DMS53 treated with DMSO at 0.1 percent for 48 hours (cell line): Measurements from ENCODE around the gene ARHGAP20.
A peak's percentile ranks its signal among the peaks of the same experiment; 100 is the strongest.

Experiments
- DNase-seq: peaks from one replicate; lab custom pipeline; 2025; ENCODE audit not compliant: unreplicated experiment; lab: John Stamatoyannopoulos, UW

ARHGAP20 gene

DNA sequence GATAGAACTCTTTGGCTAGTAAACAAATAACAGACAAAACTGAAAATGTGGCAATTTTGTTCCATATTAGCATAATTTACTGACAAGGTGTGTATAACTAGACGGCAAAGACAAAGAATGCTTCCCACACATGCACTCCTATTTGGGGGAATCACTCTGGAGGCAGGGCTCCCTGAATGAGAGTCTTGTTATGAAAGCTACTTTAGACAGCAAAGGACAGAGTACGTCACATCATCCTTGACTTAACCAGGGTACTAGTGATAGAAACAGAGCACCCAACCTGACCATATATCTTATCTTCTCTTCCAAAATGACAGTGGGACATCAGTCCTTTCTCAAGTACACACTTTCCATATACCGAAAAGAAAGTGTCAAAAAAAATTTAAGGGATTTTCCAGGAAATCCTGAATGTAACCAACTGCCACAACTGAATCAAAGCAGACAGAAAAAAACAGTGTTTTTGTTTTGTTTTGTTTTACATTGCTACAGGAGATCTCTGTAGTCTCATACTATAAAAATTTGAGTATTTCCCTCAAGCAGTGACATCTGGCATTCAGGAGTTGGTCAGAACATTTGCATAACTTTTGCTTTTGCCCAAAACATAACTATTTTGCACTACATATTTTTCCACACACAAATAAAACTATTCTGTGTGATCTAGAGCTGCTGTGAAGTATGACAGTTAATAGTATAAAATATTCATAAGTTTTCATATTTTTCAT is 98.9 kb downstream of the ARHGAP20 start:
- DNase-seq: no peak

DNA sequence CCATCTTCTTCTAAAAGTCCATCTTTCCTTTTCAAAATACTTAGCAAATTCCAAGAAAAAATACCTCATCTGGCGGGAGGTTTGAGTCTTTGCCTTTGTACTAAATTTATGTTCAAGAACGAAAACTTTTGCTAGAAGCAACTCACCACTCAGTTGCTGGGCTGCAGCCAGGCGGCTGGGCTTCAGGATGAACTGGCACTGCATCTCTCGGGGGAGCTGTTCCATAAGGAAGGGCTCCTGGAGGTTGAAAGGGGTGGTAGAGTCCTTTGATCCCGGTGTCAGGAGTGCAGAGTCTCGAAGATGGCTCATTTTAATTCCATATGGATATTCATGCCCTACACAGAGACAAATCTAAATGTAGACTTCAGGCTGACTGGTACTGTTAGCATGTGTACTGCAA is 105.8 kb downstream of the ARHGAP20 start:
- DNase-seq: no peak

DNA sequence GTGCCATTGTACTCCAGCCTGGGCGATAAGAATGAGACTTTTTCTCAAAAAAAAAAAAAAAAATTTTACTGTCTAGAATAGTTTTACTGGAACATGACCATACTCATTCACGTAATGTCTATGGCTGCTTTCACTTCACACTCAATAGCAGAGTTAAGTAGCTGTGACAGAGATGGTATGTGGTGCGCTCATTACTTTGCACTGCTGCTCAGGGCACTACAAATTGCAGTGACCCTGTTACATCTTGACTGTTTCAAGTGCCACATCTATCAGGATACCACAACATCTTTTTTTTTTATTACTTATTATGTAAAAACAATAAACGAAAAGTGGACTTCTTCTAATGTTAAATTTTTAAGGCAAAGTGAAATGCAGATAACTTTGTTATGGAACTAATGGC is 110.3 kb downstream of the ARHGAP20 start:
- peak; percentile 64 for DNase-seq

DNA sequence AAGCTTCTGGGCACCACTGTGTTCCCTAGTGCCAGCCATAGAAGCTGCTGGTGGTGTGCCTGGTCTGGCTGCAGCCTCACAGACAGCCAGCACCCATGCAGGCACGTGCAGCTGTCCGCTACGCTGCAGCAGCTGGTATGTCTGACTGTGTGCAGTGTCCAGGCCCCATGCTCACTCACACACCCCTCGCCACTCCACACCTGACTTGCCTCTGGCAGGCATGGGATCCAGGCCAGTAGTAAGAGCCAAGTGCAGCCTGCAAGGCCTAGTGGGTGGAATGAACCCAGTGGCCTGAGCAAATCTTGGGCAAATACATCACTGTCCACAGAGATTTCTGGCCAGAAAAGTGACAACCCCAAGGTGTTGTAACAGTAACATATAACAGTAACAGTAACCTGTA is 111.9 kb downstream of the ARHGAP20 start:
- no peak for DNase-seq

- no peak for DNase-seq
These were observed 113.0 kb downstream of the ARHGAP20 start for GRCh38 chr11:110599207-110599606.

- no peak for DNase-seq
These were observed 113.5 kb downstream of the ARHGAP20 start for GRCh38 chr11:110598725-110599124.

DNA sequence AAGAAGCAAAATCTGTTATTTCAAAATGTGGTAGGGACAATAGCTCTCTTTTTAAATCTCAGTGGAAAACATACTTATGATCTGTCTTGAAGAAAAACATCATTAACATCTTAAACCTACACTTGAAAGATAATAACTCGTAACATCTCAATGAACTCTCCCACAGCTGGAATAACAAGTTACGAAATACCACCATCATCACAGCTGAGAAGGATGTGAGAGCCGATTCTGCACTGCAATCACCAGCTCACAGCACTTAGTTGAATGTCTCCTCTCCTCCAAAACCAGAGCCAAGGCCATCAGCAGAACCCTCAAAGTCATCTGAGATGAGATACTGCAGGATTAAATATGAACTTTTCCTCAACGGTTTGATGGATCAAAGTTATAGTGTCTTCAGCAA is 124.3 kb downstream of the ARHGAP20 start:
- DNase-seq: no peak

DNA sequence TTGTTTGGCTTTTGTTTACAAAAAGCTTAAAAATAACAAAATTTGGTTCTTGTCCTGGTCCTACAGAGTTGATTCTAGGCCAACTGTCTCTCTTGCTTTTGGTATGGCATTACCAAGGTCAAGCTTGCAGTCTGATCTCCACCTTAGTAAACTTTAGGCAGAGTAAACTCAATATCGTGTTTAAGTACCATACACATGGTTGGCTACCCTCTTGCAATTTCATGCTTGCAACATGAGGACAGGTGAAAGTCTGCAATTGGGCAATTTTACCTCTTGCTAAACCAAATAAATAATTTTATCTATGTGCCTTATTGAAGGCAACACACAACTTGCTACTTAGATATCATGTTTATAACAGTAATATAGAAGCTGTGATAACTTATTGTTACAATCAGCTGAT is 125.1 kb downstream of the ARHGAP20 start:
- no peak for DNase-seq

- DNase-seq: no peak
These were observed 128.1 kb downstream of the ARHGAP20 start for GRCh38 chr11:110584150-110584549.

DNA sequence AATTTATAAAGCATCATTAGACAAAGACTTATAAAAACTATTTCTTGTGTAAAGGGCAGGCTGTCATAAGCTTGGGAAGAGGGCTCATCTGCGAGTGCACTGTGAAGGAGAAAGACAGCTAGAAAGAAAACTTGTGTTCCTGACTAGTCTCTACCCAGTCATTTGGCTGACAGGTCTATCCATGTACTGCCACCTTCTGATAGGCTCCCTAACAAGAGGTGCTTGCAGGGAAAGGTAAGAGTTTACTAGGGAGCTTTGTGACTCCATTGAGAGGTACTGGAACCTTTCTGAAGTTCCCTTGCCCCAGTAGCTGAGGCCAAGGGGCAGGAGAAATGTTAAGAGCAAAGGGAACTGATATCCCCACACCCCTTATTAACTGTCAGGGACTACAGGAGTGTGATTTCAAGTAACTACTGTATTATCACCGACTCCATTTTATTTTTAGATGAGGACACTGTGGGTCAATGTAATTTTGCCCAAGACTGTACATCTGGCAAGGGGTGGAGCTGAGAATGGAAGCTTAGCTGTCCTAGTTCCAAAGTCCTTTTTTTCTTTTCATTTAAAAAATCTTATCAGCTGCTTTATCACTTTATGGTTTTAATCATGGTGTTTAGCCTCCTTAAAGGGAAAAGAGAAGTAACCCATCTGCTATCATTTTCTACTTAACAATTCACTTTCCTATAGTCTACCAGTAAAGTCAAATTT is 129.4 kb downstream of the ARHGAP20 start:
- no peak for DNase-seq

DNA sequence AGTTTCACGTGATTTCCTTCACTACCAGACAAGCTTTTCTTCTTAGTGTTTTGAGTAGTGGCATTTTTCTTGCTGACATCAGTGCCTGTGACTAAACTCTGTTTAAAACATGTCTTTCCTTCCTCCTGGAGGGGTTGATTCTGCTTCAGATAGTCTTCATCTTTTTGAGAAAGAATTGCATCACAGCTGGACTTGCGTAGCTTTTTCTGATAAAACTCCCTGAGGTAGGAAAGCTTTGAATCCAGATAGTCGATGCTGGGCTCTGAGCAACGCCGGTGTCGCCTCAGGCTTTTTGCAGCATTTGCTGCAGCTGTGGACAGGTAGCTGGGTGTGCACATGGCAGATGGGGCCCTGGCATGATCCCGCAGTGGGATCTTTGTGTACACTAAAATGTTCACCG is 131.7 kb downstream of the ARHGAP20 start:
- no peak for DNase-seq

DNA sequence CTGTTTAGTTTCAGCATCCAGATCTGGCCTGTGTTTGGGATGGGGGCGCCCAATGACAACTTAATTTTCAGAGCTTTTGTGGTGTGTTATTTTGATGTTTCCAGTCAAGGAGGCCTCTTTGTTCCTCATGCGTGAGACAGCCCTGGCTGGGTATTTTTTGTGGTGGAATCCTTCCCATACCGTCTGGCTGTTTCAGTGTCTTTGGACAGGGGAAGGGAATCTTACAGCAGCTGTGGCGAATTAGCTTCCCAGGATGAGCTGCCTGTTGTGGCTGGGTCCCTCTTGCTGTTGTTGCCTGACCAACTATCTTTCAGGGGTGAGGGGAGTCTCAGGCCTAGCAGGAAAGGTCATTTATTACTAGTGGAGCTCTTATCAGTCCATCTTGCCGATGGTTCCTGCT is 138.8 kb downstream of the ARHGAP20 start:
- DNase-seq: no peak

GRCh38 chr11:110571081-110571720 is 141.0 kb downstream of the ARHGAP20 start:
- DNase-seq: no peak

- DNase-seq: no peak
These were observed 145.7 kb downstream of the ARHGAP20 start for GRCh38 chr11:110566577-110566976.

GRCh38 chr11:110565357-110566336 is 146.6 kb downstream of the ARHGAP20 start:
- no peak for DNase-seq

- DNase-seq: no peak
These were observed 147.4 kb downstream of the ARHGAP20 start for GRCh38 chr11:110564676-110565356.

- DNase-seq: no peak
These were observed 167.5 kb downstream of the ARHGAP20 start for GRCh38 chr11:110544779-110545178.

GRCh38 chr11:110538154-110538553 is 174.1 kb downstream of the ARHGAP20 start:
- no peak for DNase-seq

DNA sequence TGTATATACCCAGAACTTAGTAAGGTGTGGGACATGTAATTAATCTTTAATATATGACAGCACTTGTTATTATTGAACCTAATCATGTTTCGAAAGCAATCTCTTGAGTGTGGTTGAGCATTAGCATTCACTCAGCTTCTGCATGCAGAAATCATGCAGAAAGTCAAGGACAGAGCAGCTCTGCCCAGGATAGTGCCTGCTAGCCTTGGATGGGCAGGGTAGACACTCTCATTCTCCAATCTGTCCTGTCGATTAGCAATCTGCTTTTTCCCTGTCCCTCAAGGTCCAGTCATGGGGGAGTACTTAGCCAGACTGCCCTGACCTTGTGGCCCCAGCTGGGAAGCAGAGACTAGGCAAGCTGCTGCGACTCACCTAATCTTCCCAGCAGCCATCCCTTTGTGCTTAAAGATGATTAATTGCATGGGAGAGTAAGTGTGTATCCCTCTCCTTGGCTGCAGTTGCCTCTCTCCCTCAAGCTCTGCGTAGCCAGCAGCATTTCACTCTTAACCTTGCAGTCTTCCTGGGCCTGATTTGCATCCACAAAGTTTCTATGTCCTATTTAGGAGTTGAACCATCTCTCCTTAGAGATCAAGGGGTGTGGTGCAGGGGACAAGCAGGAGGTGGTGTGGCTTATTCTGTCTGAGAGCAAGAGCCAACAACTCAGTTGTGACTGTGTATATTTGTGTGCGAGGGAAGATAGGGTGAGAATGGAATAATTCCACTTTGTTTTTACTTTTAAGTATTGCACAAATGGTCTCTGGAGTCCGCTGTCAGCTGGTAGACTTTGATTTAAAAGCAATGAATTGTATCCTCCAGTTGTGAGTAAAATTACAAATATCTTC is 181.1 kb downstream of the ARHGAP20 start:
- DNase-seq: no peak

DNA sequence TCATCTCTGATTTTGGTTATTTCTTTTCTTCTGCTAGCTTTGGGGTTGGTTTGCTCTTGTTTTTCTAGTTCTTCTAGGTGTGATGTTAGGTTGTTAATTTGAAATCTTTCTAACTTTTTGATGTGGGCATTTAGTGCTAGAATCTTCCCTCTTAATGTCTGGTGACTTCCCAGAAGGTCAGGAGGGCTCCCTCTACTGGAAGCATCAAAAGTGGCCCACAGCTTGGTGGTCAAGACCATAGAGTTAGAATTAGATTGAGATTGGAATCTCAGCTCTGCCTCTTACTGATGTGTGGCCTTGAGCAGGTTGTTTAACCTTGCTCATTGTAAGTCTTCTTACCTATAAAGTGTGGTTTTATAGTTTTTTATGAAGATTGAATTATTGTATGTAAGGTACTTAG is 183.2 kb downstream of the ARHGAP20 start:
- DNase-seq: peak; percentile 2
